K562 (cell line): ENCODE data around the gene FXYD3. TPM values are rescaled to one million over a fixed set of nuclear protein-coding genes. Genes with fewer than 3 reads are reported as not detected.
A peak's percentile ranks its signal among the peaks of the same experiment; 100 is the strongest.

Experiments used
- MAFK ChIP-seq: IDR thresholded peaks from 2 replicates; pipeline ENCODE4 v1.6.1; 2011; ENCODE audit warnings: low read length, improper control_type of control experiment
- NFE2 ChIP-seq: IDR thresholded peaks from 2 replicates; pipeline ENCODE4 v1.6.1; 2014; ENCODE audit warnings: antibody characterized with exemption, low read depth
- RFX7 ChIP-seq: fragments of 250-450 bp; sonication (Bioruptor Pico); IDR thresholded peaks from 2 replicates; pipeline ENCODE4 v1.5.1; 2021; ENCODE audit warnings: mild to moderate bottlenecking
- THRAP3 ChIP-seq: fragments of 450-650 bp; IDR thresholded peaks from 2 replicates; pipeline ENCODE4 v1.6.1; 2016; ENCODE audit warnings: mild to moderate bottlenecking, inconsistent platforms, borderline replicate concordance
- USF1 ChIP-seq: sonication (generic); formaldehyde crosslinking; IDR thresholded peaks from 2 replicates; pipeline ENCODE4 v1.9.0; 2022; ENCODE audit warnings: mild to moderate bottlenecking, missing genetic modification reagents
- polyA plus RNA-seq, 8 experiments: library from polyadenylated mRNA; depleted of rRNA in 4 of 8; stranded (reverse) in 5 of 8; unstranded in 3 of 8; fragments of >200 nt; fragmentation: Nextera tagmentation in 2 of 8; fragmentation: Illumina TruSeq in 1 of 8; extraction: Ambion mirVana in 2 of 8; extraction: Trizol in 1 of 8; gene quantifications; 2 replicates each; pipeline versions ENCODE4 v1.2.1 to v1.2.3, GENCODE V29; 2011 to 2014; ENCODE audit warnings: inconsistent platforms in 1 of 8, missing spikeins in 1 of 8
- total RNA-seq, 7 experiments: library from RNA; depleted of rRNA in 6 of 7; stranded (reverse); fragments of >200 nt in 6 of 7; fragmentation: Illumina TruSeq in 2 of 7; extraction: Trizol in 2 of 7; gene quantifications; 2 replicates each; pipeline versions ENCODE4 v1.2.1 to v1.2.3, GENCODE V29; 2011 to 2021; ENCODE audit warnings: low replicate concordance in 1 of 7
- TF ChIP-seq, protein P1 (sequence below), 2 experiments: fragments of 450-650 bp; IDR thresholded peaks; 2 replicates each; pipeline ENCODE4 v1.6.1; 2016; ENCODE audit warnings: mild to moderate bottlenecking in 2 of 2, borderline replicate concordance in 1 of 2, low read depth in 1 of 2, moderate library complexity in 1 of 2
- TF ChIP-seq, protein P2 (sequence below): fragments of 450-650 bp; IDR thresholded peaks from 2 replicates; pipeline ENCODE4 v1.6.1; 2017; ENCODE audit warnings: antibody characterized with exemption

Gene FXYD3
- total and polyA plus RNA-seq, 9 of the 15 experiments (the other 6 are each of a cell fraction or from before 2014, with no cell fraction given): 0.24 TPM; not detected in 8

GRCh38 chr19:35166100-35167063 lies 50.8 kb downstream of the FXYD3 start (continued):
- TF ChIP-seq RFX7 (CRISPR knock-in tag) (peak; percentile 72; the same call in 1 of the 2 replicates), THRAP3 (no peak), MAFK (no peak), USF1 (CRISPR knock-in tag) (peak; percentile 91), NFE2 (peak; percentile 36; the same call in 1 of the 2 replicates)
- TF ChIP-seq, protein P1, sequence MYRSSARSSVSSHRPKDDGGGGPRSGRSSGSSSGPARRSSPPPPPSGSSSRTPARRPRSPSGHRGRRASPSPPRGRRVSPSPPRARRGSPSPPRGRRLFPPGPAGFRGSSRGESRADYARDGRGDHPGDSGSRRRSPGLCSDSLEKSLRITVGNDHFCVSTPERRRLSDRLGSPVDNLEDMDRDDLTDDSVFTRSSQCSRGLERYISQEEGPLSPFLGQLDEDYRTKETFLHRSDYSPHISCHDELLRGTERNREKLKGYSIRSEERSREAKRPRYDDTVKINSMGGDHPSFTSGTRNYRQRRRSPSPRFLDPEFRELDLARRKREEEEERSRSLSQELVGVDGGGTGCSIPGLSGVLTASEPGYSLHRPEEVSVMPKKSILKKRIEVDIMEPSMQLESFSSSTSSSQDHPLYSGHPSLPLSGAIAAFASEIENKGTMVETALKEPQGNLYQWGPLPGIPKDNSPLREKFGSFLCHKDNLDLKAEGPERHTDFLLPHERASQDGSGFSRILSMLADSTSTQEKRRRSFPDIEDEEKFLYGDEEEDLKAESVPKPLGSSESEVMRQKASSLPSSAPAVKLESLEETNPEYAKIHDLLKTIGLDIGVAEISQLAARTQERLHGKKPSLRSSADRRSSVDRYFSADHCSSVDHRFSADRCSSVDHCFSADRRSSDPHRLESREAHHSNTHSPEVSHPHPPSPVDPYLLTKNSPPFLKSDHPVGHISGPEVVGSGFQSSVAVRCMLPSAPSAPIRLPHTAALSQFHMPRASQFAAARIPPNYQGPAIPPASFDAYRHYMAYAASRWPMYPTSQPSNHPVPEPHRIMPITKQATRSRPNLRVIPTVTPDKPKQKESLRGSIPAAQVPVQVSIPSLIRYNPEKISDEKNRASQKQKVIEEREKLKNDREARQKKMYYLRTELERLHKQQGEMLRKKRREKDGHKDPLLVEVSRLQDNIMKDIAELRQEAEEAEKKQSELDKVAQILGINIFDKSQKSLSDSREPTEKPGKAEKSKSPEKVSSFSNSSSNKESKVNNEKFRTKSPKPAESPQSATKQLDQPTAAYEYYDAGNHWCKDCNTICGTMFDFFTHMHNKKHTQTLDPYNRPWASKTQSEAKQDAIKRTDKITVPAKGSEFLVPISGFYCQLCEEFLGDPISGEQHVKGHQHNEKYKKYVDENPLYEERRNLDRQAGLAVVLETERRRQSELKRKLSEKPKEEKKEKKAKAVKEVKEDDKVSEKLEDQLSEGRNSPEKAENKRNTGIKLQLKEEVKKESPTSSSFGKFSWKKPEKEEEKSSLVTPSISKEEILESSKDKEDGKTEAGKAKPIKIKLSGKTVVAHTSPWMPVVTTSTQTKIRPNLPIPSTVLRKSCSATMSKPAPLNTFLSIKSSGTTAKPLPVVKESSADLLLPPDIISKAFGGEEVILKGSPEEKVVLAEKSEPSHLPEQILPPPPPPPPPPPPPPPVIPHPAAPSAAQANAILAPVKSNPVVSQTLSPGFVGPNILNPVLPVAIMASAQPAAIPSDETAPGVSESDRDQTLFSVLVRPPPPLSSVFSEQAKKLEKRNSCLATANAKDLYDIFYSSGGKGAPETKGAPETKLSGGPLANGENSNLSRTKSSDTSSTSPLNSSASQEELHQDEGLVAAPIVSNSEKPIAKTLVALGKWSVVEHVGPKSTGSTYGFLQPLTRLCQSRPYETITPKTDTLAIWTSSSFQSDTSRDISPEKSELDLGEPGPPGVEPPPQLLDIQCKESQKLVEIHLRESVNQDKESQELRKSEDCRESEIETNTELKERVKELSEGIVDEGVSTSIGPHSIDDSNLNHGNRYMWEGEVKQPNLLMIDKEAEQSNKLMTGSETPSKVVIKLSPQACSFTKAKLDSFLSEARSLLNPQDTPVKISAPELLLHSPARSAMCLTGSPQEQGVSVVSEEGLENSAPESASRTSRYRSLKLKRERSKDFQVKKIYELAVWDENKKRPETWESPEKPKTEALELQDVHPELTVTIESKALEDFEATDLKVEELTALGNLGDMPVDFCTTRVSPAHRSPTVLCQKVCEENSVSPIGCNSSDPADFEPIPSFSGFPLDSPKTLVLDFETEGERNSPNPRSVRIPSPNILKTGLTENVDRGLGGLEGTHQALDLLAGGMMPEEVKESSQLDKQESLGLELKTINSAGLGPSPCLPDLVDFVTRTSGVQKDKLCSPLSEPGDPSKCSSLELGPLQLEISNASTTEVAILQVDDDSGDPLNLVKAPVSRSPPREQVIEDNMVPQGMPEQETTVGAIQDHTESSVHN (IDR thresholded peaks at IDR 0.05; ENCODE audit: borderline replicate concordance in 1 of 2, low read depth in 1 of 2): no peak
- TF ChIP-seq, protein P2, sequence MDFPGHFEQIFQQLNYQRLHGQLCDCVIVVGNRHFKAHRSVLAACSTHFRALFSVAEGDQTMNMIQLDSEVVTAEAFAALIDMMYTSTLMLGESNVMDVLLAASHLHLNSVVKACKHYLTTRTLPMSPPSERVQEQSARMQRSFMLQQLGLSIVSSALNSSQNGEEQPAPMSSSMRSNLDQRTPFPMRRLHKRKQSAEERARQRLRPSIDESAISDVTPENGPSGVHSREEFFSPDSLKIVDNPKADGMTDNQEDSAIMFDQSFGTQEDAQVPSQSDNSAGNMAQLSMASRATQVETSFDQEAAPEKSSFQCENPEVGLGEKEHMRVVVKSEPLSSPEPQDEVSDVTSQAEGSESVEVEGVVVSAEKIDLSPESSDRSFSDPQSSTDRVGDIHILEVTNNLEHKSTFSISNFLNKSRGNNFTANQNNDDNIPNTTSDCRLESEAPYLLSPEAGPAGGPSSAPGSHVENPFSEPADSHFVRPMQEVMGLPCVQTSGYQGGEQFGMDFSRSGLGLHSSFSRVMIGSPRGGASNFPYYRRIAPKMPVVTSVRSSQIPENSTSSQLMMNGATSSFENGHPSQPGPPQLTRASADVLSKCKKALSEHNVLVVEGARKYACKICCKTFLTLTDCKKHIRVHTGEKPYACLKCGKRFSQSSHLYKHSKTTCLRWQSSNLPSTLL: no peak
